Measurements from ENCODE around the gene ABCG2. TPM values are rescaled to one million over a fixed set of nuclear protein-coding genes. Genes with fewer than 3 reads are reported as not detected.

The ABCG2 gene
- total and polyA plus RNA-seq, 2 donors, result 3.7 to 22.9 TPM

DNA sequence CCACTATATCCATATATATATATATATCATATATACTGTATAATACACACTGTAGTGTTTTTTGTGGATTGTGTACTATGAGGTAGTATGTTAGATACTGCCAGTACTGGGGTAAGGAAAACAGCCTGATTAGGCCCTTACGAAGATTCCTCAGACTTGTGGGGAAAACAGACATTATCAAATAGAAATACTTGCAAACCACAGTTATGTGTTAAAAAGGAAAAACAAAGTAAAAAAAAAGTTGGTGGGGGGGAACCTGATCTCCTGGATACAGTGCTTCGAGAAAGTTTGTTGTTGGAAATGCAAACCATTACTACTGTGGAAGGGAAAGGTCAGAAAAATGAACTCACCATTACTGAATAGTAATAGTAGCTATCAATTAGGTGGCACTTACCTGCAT, 98.0 kb downstream of the ABCG2 start:
- no peaks in the 10 kb centered on the region for H3K4me1 ChIP-seq (ENCODE audit: insufficient read depth)
- H3K36me3 ChIP-seq (ENCODE audit: insufficient read depth), result no peaks in the 10 kb centered on the region

DNA sequence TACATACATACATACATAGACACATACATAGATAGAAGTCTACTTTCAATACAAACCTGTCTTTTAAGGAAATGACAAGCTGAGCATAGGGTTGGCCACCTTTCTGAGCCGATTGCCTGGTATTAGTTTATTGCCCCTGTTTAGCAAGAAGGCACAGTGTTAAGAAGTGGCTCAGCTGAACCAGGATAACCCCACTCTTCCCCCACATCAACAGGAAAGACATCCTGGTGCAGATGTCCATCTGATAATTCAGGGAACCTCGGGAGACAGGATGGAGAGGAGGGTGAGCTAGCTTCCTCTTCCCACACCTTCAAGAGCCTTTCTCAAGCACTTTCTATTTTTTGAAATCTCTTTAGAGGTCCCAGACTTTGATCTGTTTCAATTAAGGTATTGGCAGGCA, 98.7 kb downstream of the ABCG2 start:
- no peak overlapping the region for H3K27ac ChIP-seq (ENCODE audit: low read depth)

More for the DNA sequence above, 98.0 kb downstream of the ABCG2 start:
- DNase-seq (ENCODE audit: extremely low spot score), result no peak
- WGBS, result 78% methylated on average over 2 of the region's 2 CpGs
- no peak overlapping the region for H3K27ac ChIP-seq (ENCODE audit: low read depth)
- no peak overlapping the region for H3K4me3 ChIP-seq (ENCODE audit: low read depth, low read length)

DNA sequence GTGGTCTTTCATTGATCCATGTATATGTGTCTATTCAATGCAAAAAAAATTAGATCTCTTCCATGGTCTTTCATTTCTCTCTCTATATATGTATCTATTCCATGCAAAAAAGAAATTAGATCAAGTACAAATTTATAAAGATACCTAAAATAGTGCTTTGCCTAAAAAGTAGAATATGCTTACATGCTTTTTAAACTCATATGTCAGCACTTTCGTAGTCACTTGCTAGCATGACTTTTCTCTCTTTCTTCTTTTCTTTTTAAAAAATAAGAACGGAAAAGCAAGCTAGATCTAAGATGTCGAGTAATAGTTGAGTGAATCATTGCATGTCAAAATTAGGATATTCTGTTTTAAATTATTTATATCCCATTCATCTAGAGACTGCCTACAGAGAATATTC, 100.1 kb downstream of the ABCG2 start:
- Histone ChIP-seq H3K4me1 (ENCODE audit: insufficient read depth) (no peaks in the 10 kb centered on the region), H3K4me3 (ENCODE audit: low read depth, low read length) (no peak overlapping the region), H3K36me3 (ENCODE audit: insufficient read depth) (no peaks in the 10 kb centered on the region), H3K27ac (ENCODE audit: low read depth) (no peak overlapping the region)
- DNase-seq (ENCODE audit: extremely low spot score), result no peak
- 98% methylated on average over 3 of the region's 3 CpGs for WGBS

More for the DNA sequence above, 98.7 kb downstream of the ABCG2 start:
- H3K36me3 ChIP-seq (ENCODE audit: insufficient read depth), result no peaks in the 10 kb centered on the region
- no peak overlapping the region for H3K4me3 ChIP-seq (ENCODE audit: low read depth, low read length)
- H3K4me1 ChIP-seq (ENCODE audit: insufficient read depth), result no peaks in the 10 kb centered on the region
- no peak for DNase-seq (ENCODE audit: extremely low spot score)
- WGBS, result 56% methylated on average over 2 of the region's 2 CpGs

DNA sequence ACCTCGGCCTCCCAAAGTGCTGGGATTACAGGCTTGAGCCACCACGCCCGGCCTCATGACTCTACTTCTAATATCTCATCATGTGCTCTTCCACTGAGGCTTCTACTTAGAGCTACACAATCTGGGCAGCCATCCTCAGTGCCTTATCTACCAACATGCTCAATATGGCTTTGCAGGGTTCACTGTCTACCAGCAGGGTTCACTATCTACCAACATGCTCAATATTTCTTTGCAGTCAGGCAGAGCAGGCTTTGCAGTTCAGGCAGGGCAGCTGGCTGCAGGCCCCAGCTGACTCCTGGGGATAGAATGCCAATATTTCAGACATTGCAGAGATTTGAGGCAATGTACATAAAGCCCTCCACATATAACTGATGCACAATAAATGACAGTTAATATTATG, 103.5 kb downstream of the ABCG2 start:
- Histone ChIP-seq H3K27ac (ENCODE audit: low read depth) (no peak overlapping the region), H3K4me3 (ENCODE audit: low read depth, low read length) (no peak overlapping the region), H3K4me1 (ENCODE audit: insufficient read depth) (no peaks in the 10 kb centered on the region), H3K36me3 (ENCODE audit: insufficient read depth) (no peaks in the 10 kb centered on the region)
- no peak for DNase-seq (ENCODE audit: extremely low spot score)
- 95% methylated on average over 3 of the region's 3 CpGs for WGBS

DNA sequence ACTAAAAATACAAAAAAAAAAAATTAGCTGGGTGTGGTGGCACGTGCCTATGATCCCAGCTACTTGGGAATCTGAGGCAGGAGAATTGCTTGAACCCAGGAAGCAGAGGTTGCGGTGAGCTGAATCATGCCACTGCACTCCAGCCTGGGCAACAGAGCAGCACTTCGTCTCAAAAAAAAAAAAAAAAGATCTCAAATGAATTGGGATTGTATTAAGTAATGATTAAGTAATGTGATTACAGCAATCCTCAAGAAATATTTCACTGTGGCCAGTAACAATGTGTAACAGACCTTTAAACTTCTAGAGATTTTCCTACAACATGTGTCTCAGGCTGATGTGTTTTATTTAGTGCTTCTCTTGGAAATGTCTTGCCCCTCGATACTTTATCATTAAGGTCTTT, 104.2 kb downstream of the ABCG2 start:
- 95% methylated on average over 4 of the region's 4 CpGs for WGBS
- H3K36me3 ChIP-seq (ENCODE audit: insufficient read depth), result no peaks in the 10 kb centered on the region
- DNase-seq (ENCODE audit: extremely low spot score), result no peak
- H3K4me1 ChIP-seq (ENCODE audit: insufficient read depth), result no peaks in the 10 kb centered on the region
- no peak overlapping the region for H3K27ac ChIP-seq (ENCODE audit: low read depth)
- H3K4me3 ChIP-seq (ENCODE audit: low read depth, low read length), result no peak overlapping the region

DNA sequence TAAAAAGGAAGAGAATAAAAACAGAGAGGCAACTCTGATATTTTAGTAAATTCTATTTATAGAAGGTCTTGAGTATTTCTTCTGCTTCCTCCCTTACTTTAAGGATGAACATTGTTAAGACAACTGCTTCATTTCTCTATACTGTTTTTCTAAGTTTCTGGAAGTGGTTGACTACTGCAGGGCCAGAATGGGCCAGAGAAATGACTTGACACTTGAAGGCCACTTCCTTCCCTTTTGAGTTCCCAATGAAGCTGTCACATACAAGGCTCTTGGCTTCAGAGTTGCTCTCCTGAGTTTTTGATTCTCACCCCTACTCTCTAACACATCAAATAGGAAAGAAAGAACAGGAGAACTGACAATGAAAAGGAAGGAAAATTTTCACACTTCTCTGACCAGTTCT, 113.4 kb downstream of the ABCG2 start:
- Histone ChIP-seq H3K4me1 (ENCODE audit: insufficient read depth) (peaks cover 1% of the 10 kb centered on the region), H3K36me3 (ENCODE audit: insufficient read depth) (peaks cover 4% of the 10 kb centered on the region), H3K27ac (ENCODE audit: low read depth) (no peak overlapping the region), H3K4me3 (ENCODE audit: low read depth, low read length) (no peak overlapping the region)
- no peak for DNase-seq (ENCODE audit: extremely low spot score)

DNA sequence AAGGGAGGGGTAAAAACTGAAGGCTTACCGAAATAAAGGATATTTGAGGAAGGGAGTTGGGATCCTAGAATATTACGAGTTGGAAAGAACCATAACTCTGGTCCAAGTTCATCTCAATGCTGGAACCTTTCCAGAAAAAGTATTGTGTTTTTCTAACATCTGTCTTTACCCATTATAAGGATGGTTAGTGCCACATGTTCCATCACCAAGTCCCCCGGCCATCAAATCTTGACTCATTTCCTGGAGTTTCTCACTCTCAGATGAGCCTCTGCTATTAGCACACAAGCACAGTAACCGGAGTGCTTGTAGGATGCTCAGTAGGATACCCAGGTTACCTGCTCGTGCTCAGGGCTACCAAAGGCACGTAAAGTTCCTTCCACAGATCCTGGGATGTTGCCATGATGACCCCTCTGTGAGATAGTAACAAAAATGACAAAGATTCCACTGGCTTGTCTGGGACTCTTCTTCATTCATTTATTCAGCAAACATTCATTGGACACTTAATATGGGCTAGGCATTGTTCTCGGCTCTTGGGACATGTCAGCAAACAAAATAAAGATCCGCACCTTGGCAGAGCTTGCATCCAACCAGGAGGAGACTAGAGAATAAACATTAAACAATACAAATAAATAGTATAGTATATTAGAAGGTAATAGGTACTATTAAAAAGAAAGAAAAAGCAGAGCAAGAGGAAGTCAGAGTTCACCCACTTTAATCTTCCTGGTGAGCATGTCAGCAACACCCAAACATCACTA, 114.7 kb downstream of the ABCG2 start:
- no peak for DNase-seq (ENCODE audit: extremely low spot score)
- WGBS, result 88% methylated on average over 8 of the region's 8 CpGs
- Histone ChIP-seq H3K4me1 (ENCODE audit: insufficient read depth) (peaks cover 1% of the 10 kb centered on the region), H3K4me3 (ENCODE audit: low read depth, low read length) (no peak overlapping the region), H3K27ac (ENCODE audit: low read depth) (no peak overlapping the region), H3K36me3 (ENCODE audit: insufficient read depth) (peaks cover 6% of the 10 kb centered on the region)

DNA sequence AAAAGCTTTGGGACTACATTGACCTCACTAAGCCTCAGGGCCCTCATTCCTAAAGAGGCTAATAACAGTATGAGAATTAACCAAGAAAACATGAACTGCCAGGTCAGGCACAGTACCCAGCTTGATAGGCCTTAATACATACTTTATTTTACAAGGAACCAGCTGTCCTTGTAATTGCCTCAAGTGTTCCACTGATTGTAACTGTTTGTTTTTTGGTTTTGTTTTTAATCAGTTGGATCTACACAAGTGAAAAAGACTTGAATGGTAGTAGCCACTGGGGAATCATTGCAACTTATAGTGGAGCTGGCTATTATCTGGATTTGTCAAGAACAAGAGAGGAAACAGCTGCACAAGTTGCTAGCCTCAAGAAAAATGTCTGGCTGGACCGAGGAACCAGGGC, 115.4 kb downstream of the ABCG2 start:
- Histone ChIP-seq H3K36me3 (ENCODE audit: insufficient read depth) (peaks cover 3% of the 10 kb centered on the region), H3K27ac (ENCODE audit: low read depth) (no peak overlapping the region), H3K4me1 (ENCODE audit: insufficient read depth) (peaks cover 1% of the 10 kb centered on the region), H3K4me3 (ENCODE audit: low read depth, low read length) (no peak overlapping the region)
- WGBS, result 39% methylated on average over 1 of the region's 1 CpG
- no peak for DNase-seq (ENCODE audit: extremely low spot score)

DNA sequence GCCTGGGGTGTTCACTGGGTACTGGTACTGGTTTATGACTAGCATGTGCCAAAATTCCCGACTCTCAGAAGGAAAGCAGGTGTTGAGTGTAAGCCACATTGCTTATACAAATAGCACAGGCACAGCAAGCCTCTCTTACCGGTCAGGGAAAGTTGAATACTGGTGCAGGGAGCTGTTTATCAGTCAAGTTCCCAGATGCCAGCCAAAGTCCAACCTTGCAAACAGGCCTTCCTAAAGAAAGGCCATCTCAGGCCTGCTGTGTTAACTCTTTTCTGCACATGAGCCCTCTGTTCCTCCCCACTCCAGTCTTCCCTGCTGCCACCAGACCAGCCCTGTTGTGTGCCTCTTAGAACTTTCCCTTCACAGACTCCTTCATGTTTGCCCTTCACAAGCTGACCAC, 116.8 kb downstream of the ABCG2 start:
- Histone ChIP-seq H3K4me1 (ENCODE audit: insufficient read depth) (peaks cover 1% of the 10 kb centered on the region), H3K27ac (ENCODE audit: low read depth) (no peak overlapping the region), H3K36me3 (ENCODE audit: insufficient read depth) (peaks cover 3% of the 10 kb centered on the region), H3K4me3 (ENCODE audit: low read depth, low read length) (no peak overlapping the region)
- DNase-seq (ENCODE audit: extremely low spot score), result no peak
- 82% methylated on average over 2 of the region's 2 CpGs for WGBS

DNA sequence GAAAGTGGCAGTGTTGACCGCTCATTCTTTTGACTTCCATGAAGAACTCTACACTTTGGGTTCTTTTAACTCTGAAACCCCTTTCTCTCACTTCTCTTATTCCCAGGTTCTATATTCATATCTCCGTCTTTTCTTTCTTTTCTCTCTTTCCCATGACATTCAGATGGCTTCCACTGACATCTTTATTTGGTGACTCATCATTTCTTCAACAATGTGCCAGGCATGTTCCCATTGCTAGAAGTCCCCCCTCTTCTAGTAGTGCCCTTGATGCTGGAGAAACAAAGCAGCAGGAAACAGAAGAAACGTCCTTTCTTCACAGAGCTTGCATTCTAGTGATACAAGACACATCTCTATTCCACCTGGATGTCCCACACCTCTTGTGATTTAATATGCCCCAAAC, 117.7 kb downstream of the ABCG2 start:
- 88% methylated on average over 3 of the region's 3 CpGs for WGBS
- Histone ChIP-seq H3K4me3 (ENCODE audit: low read depth, low read length) (no peak overlapping the region), H3K27ac (ENCODE audit: low read depth) (no peak overlapping the region), H3K4me1 (ENCODE audit: insufficient read depth) (peaks cover 1% of the 10 kb centered on the region), H3K36me3 (ENCODE audit: insufficient read depth) (peaks cover 3% of the 10 kb centered on the region)
- DNase-seq (ENCODE audit: extremely low spot score), result no peak

Small RNA genes within 50 kb of the gene (small RNA-seq; reads per million reads assigned to genes)
- not detected for gene RNU6-818P
- gene RNU6ATAC31P, result not detected

Other genes with a start within 250 kb of the ABCG2 start
- gene SPP1, start 182.9 kb downstream of the ABCG2 start, total RNA-seq, result 76.1 TPM
- 20.6 TPM for gene SPP1, start 182.9 kb downstream of the ABCG2 start, polyA plus RNA-seq
- gene PKD2, start 151.0 kb downstream of the ABCG2 start, total RNA-seq, result 101 TPM
- 33.4 TPM for gene PKD2, start 151.0 kb downstream of the ABCG2 start, polyA plus RNA-seq
- gene PPM1K, start 125.9 kb upstream of the ABCG2 start, total RNA-seq, result 56.4 TPM
- 7.1 TPM for gene PPM1K, start 125.9 kb upstream of the ABCG2 start, polyA plus RNA-seq
- gene HERC6, start 220.2 kb upstream of the ABCG2 start, total RNA-seq, result 10.0 TPM
- 4.6 TPM for gene HERC6, start 220.2 kb upstream of the ABCG2 start, polyA plus RNA-seq

Data from urinary bladder (tissue), 4 donors.